Right lobe of liver (tissue), 6 donors: ENCODE results near the gene TINAG. TPM values are rescaled to one million over a fixed set of nuclear protein-coding genes. Genes with fewer than 3 reads are reported as not detected.

Source experiments
- ATAC-seq, 4 donors: fragments of 200-7000 bp; cut with Tn5 transposase; one replicate each; pipeline ENCODE4 v1.9.1; 2020; ENCODE audit warnings: mild to moderate bottlenecking in 4 of 4, moderate library complexity in 4 of 4
- DNase-seq, 3 donors: peaks; one replicate each; pipeline ENCODE4 v3.0.0-alpha.2; 2020
- H3K27ac ChIP-seq, 3 donors: fragments of 200-600 bp; one replicate each; pipeline ENCODE4 v1.8.0; 2022
- H3K27me3 ChIP-seq, 2 donors: fragments of 200-600 bp; one replicate each; pipeline ENCODE4 v1.8.0; 2022
- H3K36me3 ChIP-seq, 4 donors: fragments of 200-600 bp; sonication (generic) in 1 of 4; one replicate each; pipeline versions ENCODE4 v1.5.1 to v1.8.0; 2017 to 2022; ENCODE audit warnings: control low read depth in 1 of 4
- H3K4me1 ChIP-seq, 4 donors: fragments of 200-600 bp; sonication (generic) in 1 of 4; one replicate each; pipeline versions ENCODE4 v1.5.1 to v1.8.0; 2017 to 2022; ENCODE audit warnings: control low read depth in 1 of 4
- H3K4me3 ChIP-seq, 3 donors: fragments of 200-600 bp; one replicate each; pipeline ENCODE4 v1.8.0; 2022
- H3K9me3 ChIP-seq, 4 donors: fragments of 200-600 bp; sonication (generic) in 1 of 4; one replicate each; pipeline versions ENCODE4 v1.5.1 to v1.8.0; 2017 to 2022; ENCODE audit warnings: control low read depth in 1 of 4
- CTCF ChIP-seq, 4 donors: fragments of 200-600 bp in 3 of 4; fragments of 450-650 bp in 1 of 4; IDR thresholded peaks; one replicate each; pipeline versions ENCODE4 v1.5.1 to v1.8.0; 2016 to 2022; ENCODE audit warnings: antibody characterized with exemption in 4 of 4, mild to moderate bottlenecking in 2 of 4
- POLR2A ChIP-seq: fragments of 450-650 bp; IDR thresholded peaks from one replicate; pipeline ENCODE4 v1.6.1; 2017; ENCODE audit warnings: antibody characterized with exemption, mild to moderate bottlenecking
- WGBS: methylation state at CpG from one replicate; pipeline ENCODE4 v1.1.6; 2018; ENCODE audit warnings: low coverage, low lambda C conversion rate; ENCODE audit not compliant: insufficient coverage; ENCODE audit errors: missing lambda C conversion rate; 5-methylcytosine and 5-hydroxymethylcytosine counted together
- intact Hi-C, 2 donors: fragments of 100-400 bp; cut with DNase I; formaldehyde crosslinking; loops; one replicate each; pipeline versions ENCODE4 v1.11.2 to v1.14.1; 2022
- total RNA-seq, 6 experiments: library from RNA; depleted of rRNA in 2 of 6; stranded (reverse); fragments of >200 nt in 2 of 6; fragmentation: NEBNext Ultra II Directional in 3 of 6; extraction: Animal tissue kit (Norgen Biotek cat#: 25700) in 3 of 6; gene quantifications; one replicate each; pipeline versions ENCODE4 v1.1.0 to v1.2.4, GENCODE V29; 2016 to 2023
- donor health status: DM: no; HTN: yes; CAD: no.
- donor health status: DM: no; HTN: no; CAD: no.
- donor health status: DM: no; HTN: no; CAD: no.
- donor health status: DM: no; HTN: yes; CAD: no.
- donor health status: DM: no; HTN: yes; CAD: no.

TINAG gene
- total RNA-seq, 6 experiments from 2014 or later, result not detected

- TF ChIP-seq CTCF (IDR thresholded peaks at IDR 0.05), result no peak
- TF ChIP-seq POLR2A, result no peak
- DNase-seq, result no peak
These were observed 52.9 kb downstream of the TINAG start for GRCh38 chr6:54361188-54361587.

GRCh38 chr6:54361734-54362133, 53.5 kb downstream of the TINAG start:
- no peaks in the 10 kb centered on the region for H3K27me3 ChIP-seq
- no peaks in the 10 kb centered on the region for H3K36me3 ChIP-seq
- ATAC-seq (no peak), DNase-seq (no peak)
- no peaks in the 10 kb centered on the region for H3K9me3 ChIP-seq
- no peak overlapping the region for H3K4me3 ChIP-seq
- 65% methylated on average over 1 of the region's 1 CpG for WGBS
- H3K27ac ChIP-seq, result no peak overlapping the region
- intact Hi-C loops, result no loop called here
- no peak for TF ChIP-seq CTCF (IDR thresholded peaks at IDR 0.05)
- no peak for TF ChIP-seq POLR2A
- no peaks in the 10 kb centered on the region for H3K4me1 ChIP-seq

More at GRCh38 chr6:54361188-54361587, 52.9 kb downstream of the TINAG start:
- ATAC-seq, result no peak
- 100% methylated on average over 1 of the region's 1 CpG for WGBS
- Histone ChIP-seq H3K4me1 (no peaks in the 10 kb centered on the region), H3K27me3 (no peaks in the 10 kb centered on the region), H3K4me3 (no peak overlapping the region), H3K27ac (no peak overlapping the region), H3K36me3 (no peaks in the 10 kb centered on the region), H3K9me3 (no peaks in the 10 kb centered on the region)
- intact Hi-C loops, result no loop called here

GRCh38 chr6:54366667-54367327, 58.6 kb downstream of the TINAG start:
- Histone ChIP-seq H3K36me3 (no peaks in the 10 kb centered on the region), H3K27ac (no peak overlapping the region), H3K27me3 (no peaks in the 10 kb centered on the region), H3K4me1 (no peaks in the 10 kb centered on the region), H3K4me3 (no peak overlapping the region), H3K9me3 (no peaks in the 10 kb centered on the region)
- TF ChIP-seq CTCF (IDR thresholded peaks at IDR 0.05), result no peak
- no peak for TF ChIP-seq POLR2A
- WGBS, result 38% methylated on average over 4 of the region's 4 CpGs
- ATAC-seq (no peak), DNase-seq (no peak)
- intact Hi-C loops, result no loop called here

- no peak overlapping the region for H3K4me3 ChIP-seq
- WGBS, result 82% methylated on average over 2 of the region's 2 CpGs
- H3K36me3 ChIP-seq, result no peaks in the 10 kb centered on the region
- H3K27ac ChIP-seq, result no peak overlapping the region
- intact Hi-C loops, result no loop called here
- TF ChIP-seq POLR2A, result no peak
- no peak for TF ChIP-seq CTCF (IDR thresholded peaks at IDR 0.05)
- H3K4me1 ChIP-seq, result no peaks in the 10 kb centered on the region
- no peaks in the 10 kb centered on the region for H3K9me3 ChIP-seq
- ATAC-seq (no peak), DNase-seq (no peak)
- H3K27me3 ChIP-seq, result no peaks in the 10 kb centered on the region
These were observed 69.5 kb downstream of the TINAG start for GRCh38 chr6:54377776-54378175.
